SJCRH30 (cell line): ENCODE measurements around the gene BEAN1. TPM values are rescaled to one million over a fixed set of nuclear protein-coding genes. Genes with fewer than 3 reads are reported as not detected.
A peak's percentile ranks its signal among the peaks of the same experiment; 100 is the strongest.

Experiments
- DNase-seq, 2 experiments: peaks; one replicate each; pipeline ENCODE4 v3.0.0-alpha.2; 2015 to 2020
- H3K27ac ChIP-seq: fragments of 250-450 bp; sonication (Bioruptor Pico); 2 replicates; pipeline ENCODE4 v1.5.1; 2020; ENCODE audit warnings: mild to moderate bottlenecking, moderate library complexity
- H3K27me3 ChIP-seq: fragments of 250-450 bp; sonication (Bioruptor Pico); 2 replicates; pipeline ENCODE4 v1.5.1; 2020; ENCODE audit warnings: mild to moderate bottlenecking, moderate library complexity
- H3K36me3 ChIP-seq: fragments of 250-450 bp; sonication (Bioruptor Pico); 2 replicates; pipeline ENCODE4 v1.5.1; 2020; ENCODE audit warnings: mild to moderate bottlenecking, moderate library complexity
- H3K4me1 ChIP-seq: fragments of 250-450 bp; sonication (Bioruptor Pico); 2 replicates; pipeline ENCODE4 v1.5.1; 2020; ENCODE audit warnings: mild to moderate bottlenecking, moderate library complexity
- H3K4me3 ChIP-seq: fragments of 250-450 bp; sonication (Bioruptor Pico); 2 replicates; pipeline ENCODE4 v1.5.1; 2020; ENCODE audit warnings: mild to moderate bottlenecking, moderate library complexity
- H3K9me3 ChIP-seq: fragments of 250-450 bp; sonication (Bioruptor Pico); replicated peaks from 2 replicates; pipeline ENCODE4 v1.5.1; 2020; ENCODE audit warnings: mild to moderate bottlenecking, moderate library complexity
- total RNA-seq: library from RNA; depleted of rRNA; stranded (reverse); fragments of >200 nt; shearing (Covaris generic); gene quantifications from 2 replicates; pipeline ENCODE4 v1.2.3, GENCODE V29; 2014

BEAN1 gene
- total RNA-seq, 1 experiment from 2014 or later = 0.87 TPM

GRCh38 chr16:66402591-66403230 lies 24.4 kb upstream of the BEAN1 start:
- Histone ChIP-seq H3K27ac (no peak overlapping the region), H3K4me1 (peaks cover 8% of the 10 kb centered on the region), H3K4me3 (no peak overlapping the region), H3K27me3 (no peaks in the 10 kb centered on the region), H3K36me3 (no peaks in the 10 kb centered on the region), H3K9me3 (peaks cover 5% of the 10 kb centered on the region; the same call in 1 of the 2 replicates)
- no peak for DNase-seq

- Histone ChIP-seq H3K36me3 (no peaks in the 10 kb centered on the region), H3K4me3 (no peak overlapping the region), H3K27me3 (no peaks in the 10 kb centered on the region), H3K4me1 (peaks cover 13% of the 10 kb centered on the region), H3K9me3 (peaks cover 5% of the 10 kb centered on the region; the same call in 1 of the 2 replicates), H3K27ac (no peak overlapping the region)
- no peak for DNase-seq
Observed at GRCh38 chr16:66403531-66404145, 23.5 kb upstream of the BEAN1 start.

- Histone ChIP-seq H3K27me3 (no peaks in the 10 kb centered on the region), H3K27ac (no peak overlapping the region), H3K4me3 (no peak overlapping the region), H3K4me1 (peaks cover 13% of the 10 kb centered on the region), H3K36me3 (no peaks in the 10 kb centered on the region), H3K9me3 (peaks cover 5% of the 10 kb centered on the region; the same call in 1 of the 2 replicates)
- no peak for DNase-seq
Observed at GRCh38 chr16:66405057-66405783, 21.9 kb upstream of the BEAN1 start.

- peak; percentile 81 to 93 for DNase-seq
- Histone ChIP-seq H3K27me3 (no peaks in the 10 kb centered on the region), H3K27ac (peak overlapping the region; percentile 11; the same call in 1 of the 2 replicates), H3K4me3 (peak overlapping the region; percentile 61), H3K9me3 (peaks cover 8% of the 10 kb centered on the region; the same call in 1 of the 2 replicates), H3K36me3 (no peaks in the 10 kb centered on the region), H3K4me1 (peaks cover 13% of the 10 kb centered on the region)
Observed at GRCh38 chr16:66406534-66407221, 20.4 kb upstream of the BEAN1 start.

GRCh38 chr16:66408163-66409048 lies 18.7 kb upstream of the BEAN1 start:
- Histone ChIP-seq H3K4me3 (peak overlapping the region; percentile 22), H3K27ac (peak overlapping the region; percentile 17), H3K4me1 (peaks cover 13% of the 10 kb centered on the region), H3K9me3 (peaks cover 14% of the 10 kb centered on the region), H3K36me3 (no peaks in the 10 kb centered on the region), H3K27me3 (no peaks in the 10 kb centered on the region)
- DNase-seq = peak; percentile 44 to 71

- Histone ChIP-seq H3K36me3 (no peaks in the 10 kb centered on the region), H3K9me3 (peaks cover 14% of the 10 kb centered on the region), H3K27me3 (no peaks in the 10 kb centered on the region), H3K27ac (no peak overlapping the region; the same call in 1 of the 2 replicates), H3K4me1 (peaks cover 13% of the 10 kb centered on the region), H3K4me3 (no peak overlapping the region)
- DNase-seq = no peak
Observed at GRCh38 chr16:66409156-66409555, 17.9 kb upstream of the BEAN1 start.

GRCh38 chr16:66412182-66412581 lies 14.9 kb upstream of the BEAN1 start:
- Histone ChIP-seq H3K27ac (no peak overlapping the region), H3K4me3 (no peak overlapping the region), H3K9me3 (peaks cover 14% of the 10 kb centered on the region), H3K27me3 (no peaks in the 10 kb centered on the region), H3K36me3 (no peaks in the 10 kb centered on the region), H3K4me1 (peaks cover 11% of the 10 kb centered on the region)
- no peak for DNase-seq

GRCh38 chr16:66414891-66415290 lies 12.2 kb upstream of the BEAN1 start:
- peaks cover 17% of the 10 kb centered on the region for H3K9me3 ChIP-seq
- H3K27me3 ChIP-seq = no peaks in the 10 kb centered on the region
- no peak overlapping the region for H3K4me3 ChIP-seq
- no peak for DNase-seq
- H3K36me3 ChIP-seq = no peaks in the 10 kb centered on the region
- no peaks in the 10 kb centered on the region for H3K4me1 ChIP-seq
- H3K27ac ChIP-seq = no peak overlapping the region

- Histone ChIP-seq H3K4me3 (no peak overlapping the region), H3K27ac (no peak overlapping the region), H3K27me3 (no peaks in the 10 kb centered on the region), H3K4me1 (no peaks in the 10 kb centered on the region), H3K9me3 (peaks cover 17% of the 10 kb centered on the region), H3K36me3 (no peaks in the 10 kb centered on the region)
- peak in 1 of 2 experiments; percentile 5 for DNase-seq
Observed at GRCh38 chr16:66416136-66416535, 11.0 kb upstream of the BEAN1 start.

GRCh38 chr16:66416939-66417700 lies 10.0 kb upstream of the BEAN1 start:
- H3K4me1 ChIP-seq = peaks cover 5% of the 10 kb centered on the region
- H3K9me3 ChIP-seq = peaks cover 12% of the 10 kb centered on the region
- DNase-seq = peak in 1 of 2 experiments; percentile 1
- no peak overlapping the region for H3K27ac ChIP-seq
- no peaks in the 10 kb centered on the region for H3K27me3 ChIP-seq
- H3K4me3 ChIP-seq = no peak overlapping the region
- H3K36me3 ChIP-seq = no peaks in the 10 kb centered on the region

- Histone ChIP-seq H3K4me1 (peaks cover 13% of the 10 kb centered on the region), H3K9me3 (peaks cover 7% of the 10 kb centered on the region; the same call in 1 of the 2 replicates), H3K36me3 (no peaks in the 10 kb centered on the region), H3K27ac (no peak overlapping the region), H3K4me3 (no peak overlapping the region), H3K27me3 (no peaks in the 10 kb centered on the region)
- no peak for DNase-seq
Observed at GRCh38 chr16:66418165-66418962, 8.7 kb upstream of the BEAN1 start.

- Histone ChIP-seq H3K27me3 (no peaks in the 10 kb centered on the region; the same call in 1 of the 2 replicates), H3K36me3 (no peaks in the 10 kb centered on the region), H3K9me3 (0 out of 2 replicates have a peak, but pooled peaks cover 7% of the 10 kb centered on the region), H3K4me1 (peaks cover 13% of the 10 kb centered on the region), H3K4me3 (no peak overlapping the region), H3K27ac (no peak overlapping the region)
- no peak for DNase-seq
Observed at GRCh38 chr16:66419527-66419926, 7.6 kb upstream of the BEAN1 start.
